Measurements from ENCODE around the gene RGS10. TPM values are rescaled to one million over a fixed set of nuclear protein-coding genes. Genes with fewer than 3 reads are reported as not detected.

The RGS10 gene
- total and polyA plus RNA-seq, 10 of the 15 experiments (the other 5 are each of a cell fraction or from before 2014, with no cell fraction given), result 72.8 to 193 (median 127) TPM

GRCh38 chr10:119509909-119510451 is 32.5 kb downstream of the RGS10 start:
- H3K27me3 ChIP-seq (replicated peaks in 1 of 2; ENCODE audit: control insufficient read depth in 2 of 2, insufficient read depth in 2 of 2, low read length in 1 of 2), result no peaks in the 10 kb centered on the region
- no peaks in the 10 kb centered on the region for H4K20me1 ChIP-seq (ENCODE audit: control insufficient read depth, insufficient read depth)
- H3K9me3 ChIP-seq (replicated peaks; ENCODE audit: control insufficient read depth, insufficient read depth, low read length), result no peaks in the 10 kb centered on the region
- H3K4me2 ChIP-seq (ENCODE audit: control insufficient read depth, insufficient read depth), result no peak overlapping the region
- H3K79me2 ChIP-seq (ENCODE audit: control insufficient read depth, insufficient read depth, low read length), result no peaks in the 10 kb centered on the region
- peaks cover 20 to 22% of the 10 kb centered on the region in 2 experiments for H3K36me3 ChIP-seq (ENCODE audit: control insufficient read depth in 2 of 2, insufficient read depth in 2 of 2, low read length in 1 of 2)
- 98% methylated on average over 10 of the region's 10 CpGs for WGBS (ENCODE audit: insufficient coverage, insufficient replicate concordance, low lambda C conversion rate, missing lambda C conversion rate)
- H2AFZ ChIP-seq (ENCODE audit: control insufficient read depth, low read depth, low read length), result no peak overlapping the region
- ATAC-seq (no peak), FAIRE-seq (no peak), DNase-seq (ENCODE audit: low read depth, low spot score) (no peak)
- no peak overlapping the region for H3K9ac ChIP-seq (ENCODE audit: control insufficient read depth, insufficient read depth, low read length)
- BruUV-seq (replicated peaks), result no TSS peak
- ChIA-PET POLR2A (no interaction called here), RAD21 (ENCODE audit: unreplicated experiment) (no interaction called here), SMC1A (ENCODE audit: uncharacterized antibody, unreplicated experiment) (no interaction called here), CTCF (no interaction called here)
- H3K27ac ChIP-seq (ENCODE audit: control insufficient read depth, insufficient read depth), result no peak overlapping the region
- intact Hi-C loops (cut with micrococcal nuclease; ENCODE audit: unreplicated experiment), result no loop called here
- H3K4me3 ChIP-seq, result no peak overlapping the region
- in situ Hi-C loops (cut with MboI), result no loop called here
- no peaks in the 10 kb centered on the region for H3K4me1 ChIP-seq (ENCODE audit: control insufficient read depth, insufficient read depth, low read length)
- no peak for TF ChIP-seq PKNOX1 (IDR thresholded peaks at IDR 0.05)
- no peak for TF ChIP-seq HCFC1 (IDR thresholded peaks at IDR 0.05; ENCODE audit: low read length)
- no peak for TF ChIP-seq IRF3 (IDR thresholded peaks at IDR 0.05)
- TF ChIP-seq ZNF274 (IDR thresholded peaks at IDR 0.05; ENCODE audit: insufficient read depth, insufficient read length), result no peak
- no peak for TF ChIP-seq BMI1 (IDR thresholded peaks at IDR 0.05; ENCODE audit: borderline replicate concordance)
- TF ChIP-seq YBX1 (IDR thresholded peaks at IDR 0.05), result no peak
- TF ChIP-seq RB1 (IDR thresholded peaks at IDR 0.05; ENCODE audit: borderline replicate concordance), result no peak
- no peak for TF ChIP-seq PML (IDR thresholded peaks at IDR 0.05; ENCODE audit: low read length)
- no peak for TF ChIP-seq ATF3 (IDR thresholded peaks at IDR 0.05; ENCODE audit: borderline replicate concordance, extremely low read depth, low read depth, low read length)
- no peak for TF ChIP-seq CBFB (IDR thresholded peaks at IDR 0.05; ENCODE audit: low read depth)
- TF ChIP-seq NFXL1 (IDR thresholded peaks at IDR 0.05; ENCODE audit: borderline replicate concordance), result no peak
- no peak for TF ChIP-seq ZNF622 (IDR thresholded peaks at IDR 0.05)
- no peak for TF ChIP-seq YY1 (IDR thresholded peaks at IDR 0.05; ENCODE audit: low read depth, low read length)
- TF ChIP-seq PRDM15 (CRISPR knock-in tag; IDR thresholded peaks at IDR 0.05), result no peak
